Activated gamma-delta T cell treated with Interleukin-2 at 50 U/mL for 16 hours (primary cell): ENCODE results near the gene INSL6.
A peak's percentile ranks its signal among the peaks of the same experiment; 100 is the strongest.
"Not testable (repeated sequence)": the region's sequence is repeated elsewhere in the genome, so short reads cannot be mapped to it uniquely, and the experiment has no call there.

Source experiments
- DNase-seq: peaks from one replicate; pipeline ENCODE4 v3.0.0-alpha.2; 2020

Gene INSL6

GRCh38 chr9:5185220-5185840 lies at the start of gene INSL6:
INSL6 (minus strand) TSS chr9:5185639; CDS start chr9:5185602, 37 bp downstream.
- no peak for DNase-seq

- DNase-seq = no peak
Measured at GRCh38 chr9:5231212-5231611, 45.8 kb upstream of the INSL6 start, which contains the start of gene INSL4. INSL4 (plus strand) TSS chr9:5231419; CDS start chr9:5231524, 105 bp downstream.

- no peak for DNase-seq
Measured at GRCh38 chr9:5230554-5230953, 45.1 kb upstream of the INSL6 start.

GRCh38 chr9:5205071-5205470 lies 19.6 kb upstream of the INSL6 start:
- no peak for DNase-seq

GRCh38 chr9:5195463-5195862 lies 10.0 kb upstream of the INSL6 start:
- no peak for DNase-seq

GRCh38 chr9:5193345-5193744 lies 7.9 kb upstream of the INSL6 start:
- no peak for DNase-seq

- no peak for DNase-seq
Measured at GRCh38 chr9:5191985-5192384, 6.5 kb upstream of the INSL6 start.

GRCh38 chr9:5188060-5188984 lies 2.9 kb upstream of the INSL6 start:
- no peak for DNase-seq

GRCh38 chr9:5186416-5187169 lies 1.2 kb upstream of the INSL6 start:
- DNase-seq = peak; percentile 52

GRCh38 chr9:5184776-5185175 lies 663 bp downstream of the INSL6 start:
- DNase-seq = no peak

- not testable (repeated sequence) for DNase-seq
Measured at GRCh38 chr9:5180631-5181030, 4.8 kb downstream of the INSL6 start.

- DNase-seq = no peak
Measured at GRCh38 chr9:5178126-5178805, 7.2 kb downstream of the INSL6 start.

- DNase-seq = no peak
Measured at GRCh38 chr9:5146241-5146640, 39.2 kb downstream of the INSL6 start.

- no peak for DNase-seq
Measured at GRCh38 chr9:5144217-5144616, 41.2 kb downstream of the INSL6 start.

- no peak for DNase-seq
Measured at GRCh38 chr9:5140151-5140550, 45.3 kb downstream of the INSL6 start.

GRCh38 chr9:5122516-5122915 lies 62.9 kb downstream of the INSL6 start:
- no peak for DNase-seq

- no peak for DNase-seq
Measured at GRCh38 chr9:5122116-5122515, 63.3 kb downstream of the INSL6 start.

GRCh38 chr9:5113994-5114748 lies 71.3 kb downstream of the INSL6 start:
- no peak for DNase-seq
